PC-3 (cell line): ENCODE data around the gene CCBE1. TPM values are rescaled to one million over a fixed set of nuclear protein-coding genes. Genes with fewer than 3 reads are reported as not detected.

Experiments used
- ATAC-seq: fragments of 200-7000 bp; cut with Tn5 transposase; 2 replicates; pipeline ENCODE4 v1.9.1; 2020; ENCODE audit warnings: mild to moderate bottlenecking, moderate library complexity
- BruUV-seq: library from RNA; stranded (reverse); fragments of 400-500 nt; replicated peaks from 2 replicates; lab custom pipeline; 2021; lab: Mats Ljungman, UMichigan
- CTCF ChIA-PET: fragments of 300-600 bp; sonication (Branson Sonifier 250); formaldehyde crosslinking; loops from one replicate; lab custom pipeline; 2022; ENCODE audit warnings: antibody characterized with exemption; lab: Charles Lee
- POLR2A ChIA-PET: fragments of 300-600 bp; sonication (Branson Sonifier 250); formaldehyde crosslinking; loops from one replicate; lab custom pipeline; 2022; ENCODE audit warnings: antibody characterized with exemption; ENCODE audit not compliant: unreplicated experiment; lab: Charles Lee
- DNase-seq: peaks from one replicate; pipeline ENCODE4 v3.0.0-alpha.2; 2015
- H2AFZ ChIP-seq: fragments of 300-600 bp; sonication (generic); 2 replicates; pipeline ENCODE4 v1.6.0; 2016; ENCODE audit warnings: antibody characterized with exemption, low read length
- H3F3A ChIP-seq: fragments of 300-600 bp; sonication (generic); one replicate; pipeline ENCODE4 v1.6.0; 2017; ENCODE audit warnings: antibody characterized with exemption, low read length, control low read depth, mild to moderate bottlenecking; ENCODE audit not compliant: unreplicated experiment
- H3K27ac ChIP-seq: fragments of 300-600 bp; sonication (generic); 2 replicates; pipeline ENCODE4 v1.5.1; 2016; ENCODE audit warnings: mild to moderate bottlenecking, low read length
- H3K27me3 ChIP-seq: fragments of 300-600 bp; sonication (generic); 2 replicates; pipeline ENCODE4 v1.6.1; 2016; ENCODE audit warnings: low read length, mixed read lengths
- H3K36me3 ChIP-seq: fragments of 300-600 bp; sonication (generic); 2 replicates; pipeline ENCODE4 v1.6.1; 2016; ENCODE audit warnings: low read depth, mixed run types, low read length, mixed read lengths
- H3K4me1 ChIP-seq: fragments of 300-600 bp; sonication (generic); 2 replicates; pipeline ENCODE4 v1.5.1; 2016; ENCODE audit warnings: low read length; ENCODE audit not compliant: insufficient read depth
- H3K4me2 ChIP-seq: fragments of 300-600 bp; sonication (generic); 2 replicates; pipeline ENCODE4 v1.6.0; 2016; ENCODE audit warnings: low read length
- H3K4me3 ChIP-seq: fragments of 300-600 bp; sonication (generic); 2 replicates; pipeline ENCODE4 v1.5.1; 2016; ENCODE audit warnings: mild to moderate bottlenecking, low read length, mixed read lengths
- H3K79me2 ChIP-seq: fragments of 300-600 bp; sonication (generic); 2 replicates; pipeline ENCODE4 v1.6.1; 2017; ENCODE audit warnings: low read length, mixed read lengths
- H3K9ac ChIP-seq: fragments of 300-600 bp; sonication (generic); 2 replicates; pipeline ENCODE4 v1.6.0; 2016; ENCODE audit warnings: mild to moderate bottlenecking, low read length
- H3K9me2 ChIP-seq: fragments of 300-600 bp; sonication (generic); replicated peaks from 2 replicates; pipeline ENCODE4 v1.6.1; 2016; ENCODE audit warnings: mixed run types, low read length, mixed read lengths
- H3K9me3 ChIP-seq: fragments of 300-600 bp; sonication (generic); 2 replicates; pipeline ENCODE4 v1.6.1; 2016; ENCODE audit warnings: low read length, mixed read lengths
- H4K20me1 ChIP-seq: fragments of 300-600 bp; sonication (generic); 2 replicates; pipeline ENCODE4 v1.6.1; 2016; ENCODE audit warnings: low read length, mixed read lengths
- EZH2 ChIP-seq: fragments of 300-600 bp; sonication (generic); IDR thresholded peaks from one replicate; pipeline ENCODE4 v1.6.1; 2017; ENCODE audit warnings: antibody characterized with exemption, mild to moderate bottlenecking, low read length; ENCODE audit not compliant: unreplicated experiment
- EZH2phosphoT487 ChIP-seq: fragments of 300-600 bp; sonication (generic); IDR thresholded peaks from 2 replicates; pipeline ENCODE4 v1.6.1; 2018; ENCODE audit warnings: mild to moderate bottlenecking, antibody characterized with exemption, low read length, borderline replicate concordance
- intact Hi-C: fragments of 100-400 bp; cut with micrococcal nuclease; formaldehyde crosslinking; loops from 2 replicates; pipeline ENCODE4 v1.9.0; 2023
- total RNA-seq: library from RNA; depleted of rRNA; stranded (reverse); fragments of >200 nt; gene quantifications from 2 replicates; pipeline ENCODE4 v1.2.3, GENCODE V29; 2014
- TF ChIP-seq, protein P1 (sequence below): fragments of 300-600 bp; sonication (generic); conservative IDR thresholded peaks from 2 replicates; pipeline ENCODE4 v1.5.1; 2017; ENCODE audit warnings: antibody characterized with exemption, low read depth, mild to moderate bottlenecking, low read length

The CCBE1 gene
- total RNA-seq, 1 experiment from 2014 or later: 13.9 TPM

- H3K4me1 ChIP-seq: peaks cover 42% of the 10 kb centered on the region
- H3K36me3 ChIP-seq: no peaks in the 10 kb centered on the region
- ChIA-PET POLR2A (interaction anchor here (0.7 kb wide), 1 partner anchor 144 kb away, joined by 5 read pairs; no protein-coding TSS in a partner anchor), CTCF (interaction anchor here (0.9 kb wide), 1 partner anchor 94 kb away, joined by 4 read pairs; no protein-coding TSS in a partner anchor)
- H3K27ac ChIP-seq: peak overlapping the region; percentile 84
- peak; percentile 92 for ATAC-seq
- no peaks in the 10 kb centered on the region for H3K9me3 ChIP-seq
- no peak for TF ChIP-seq EZH2
- no peak for TF ChIP-seq EZH2phosphoT487
- TF ChIP-seq, protein P1, sequence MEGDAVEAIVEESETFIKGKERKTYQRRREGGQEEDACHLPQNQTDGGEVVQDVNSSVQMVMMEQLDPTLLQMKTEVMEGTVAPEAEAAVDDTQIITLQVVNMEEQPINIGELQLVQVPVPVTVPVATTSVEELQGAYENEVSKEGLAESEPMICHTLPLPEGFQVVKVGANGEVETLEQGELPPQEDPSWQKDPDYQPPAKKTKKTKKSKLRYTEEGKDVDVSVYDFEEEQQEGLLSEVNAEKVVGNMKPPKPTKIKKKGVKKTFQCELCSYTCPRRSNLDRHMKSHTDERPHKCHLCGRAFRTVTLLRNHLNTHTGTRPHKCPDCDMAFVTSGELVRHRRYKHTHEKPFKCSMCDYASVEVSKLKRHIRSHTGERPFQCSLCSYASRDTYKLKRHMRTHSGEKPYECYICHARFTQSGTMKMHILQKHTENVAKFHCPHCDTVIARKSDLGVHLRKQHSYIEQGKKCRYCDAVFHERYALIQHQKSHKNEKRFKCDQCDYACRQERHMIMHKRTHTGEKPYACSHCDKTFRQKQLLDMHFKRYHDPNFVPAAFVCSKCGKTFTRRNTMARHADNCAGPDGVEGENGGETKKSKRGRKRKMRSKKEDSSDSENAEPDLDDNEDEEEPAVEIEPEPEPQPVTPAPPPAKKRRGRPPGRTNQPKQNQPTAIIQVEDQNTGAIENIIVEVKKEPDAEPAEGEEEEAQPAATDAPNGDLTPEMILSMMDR: no peak
- intact Hi-C loops: loop anchor here (5.0 kb wide), 1 partner anchor 32 kb away; the partner anchor contains the start of gene CCBE1
- no TSS peak for BruUV-seq
- peak; percentile 98 for DNase-seq
- H3K27me3 ChIP-seq: no peaks in the 10 kb centered on the region
- H3K4me3 ChIP-seq: peak overlapping the region; percentile 15; the same call in 1 of the 2 replicates
- peaks cover 6% of the 10 kb centered on the region for H3F3A ChIP-seq
- H3K9me2 ChIP-seq: no peaks in the 10 kb centered on the region
- H3K4me2 ChIP-seq: peak overlapping the region; percentile 61
- H3K79me2 ChIP-seq: no peaks in the 10 kb centered on the region
- no peaks in the 10 kb centered on the region for H4K20me1 ChIP-seq
- H2AFZ ChIP-seq: no peak overlapping the region
- H3K9ac ChIP-seq: peak overlapping the region; percentile 30; the same call in 1 of the 2 replicates
Observed at GRCh38 chr18:59729781-59730180, 32.6 kb upstream of the CCBE1 start.

- ChIA-PET POLR2A (no interaction called here), CTCF (interaction anchor here (0.9 kb wide), 1 partner anchor 95 kb away, joined by 4 read pairs; no protein-coding TSS in a partner anchor)
- no TSS peak for BruUV-seq
- Histone ChIP-seq H3K4me3 (no peak overlapping the region), H3K4me1 (peaks cover 49% of the 10 kb centered on the region), H3K9ac (no peak overlapping the region; the same call in 1 of the 2 replicates), H2AFZ (no peak overlapping the region), H3K36me3 (no peaks in the 10 kb centered on the region), H3K9me2 (no peaks in the 10 kb centered on the region), H3F3A (peaks cover 6% of the 10 kb centered on the region), H3K4me2 (peak overlapping the region; percentile 61; the same call in 1 of the 2 replicates), H3K9me3 (no peaks in the 10 kb centered on the region), H3K27ac (peak overlapping the region; percentile 84), H4K20me1 (no peaks in the 10 kb centered on the region), H3K27me3 (no peaks in the 10 kb centered on the region), H3K79me2 (no peaks in the 10 kb centered on the region)
- TF ChIP-seq, protein P1: no peak
- no peak for TF ChIP-seq EZH2
- TF ChIP-seq EZH2phosphoT487: no peak
- ATAC-seq: no peak
- intact Hi-C loops: no loop called here
- no peak for DNase-seq
Observed at GRCh38 chr18:59728816-59729215, 31.6 kb upstream of the CCBE1 start.

- TF ChIP-seq EZH2phosphoT487 (no peak), EZH2 (no peak)
- TF ChIP-seq, protein P1: no peak
- no peaks in the 10 kb centered on the region for H3K79me2 ChIP-seq
- H3K36me3 ChIP-seq: no peaks in the 10 kb centered on the region
- no peaks in the 10 kb centered on the region for H3K9me3 ChIP-seq
- no peak overlapping the region for H3K27ac ChIP-seq
- H3K9ac ChIP-seq: no peak overlapping the region
- H3K27me3 ChIP-seq: no peaks in the 10 kb centered on the region
- ChIA-PET POLR2A (interaction anchor here (0.6 kb wide), 2 partner anchors 90 to 185 kb away, joined by 3 to 4 read pairs; no protein-coding TSS in a partner anchor), CTCF (no interaction called here)
- no TSS peak for BruUV-seq
- no peak overlapping the region for H3K4me3 ChIP-seq
- H3K4me1 ChIP-seq: peaks cover 40% of the 10 kb centered on the region
- intact Hi-C loops: no loop called here
- H4K20me1 ChIP-seq: no peaks in the 10 kb centered on the region
- peak; percentile 25 for DNase-seq
- H2AFZ ChIP-seq: peak overlapping the region; percentile 42; the same call in 1 of the 2 replicates
- no peak overlapping the region for H3K4me2 ChIP-seq
- H3K9me2 ChIP-seq: no peaks in the 10 kb centered on the region
- peaks cover under 1% of the 10 kb centered on the region for H3F3A ChIP-seq
- no peak for ATAC-seq
Observed at GRCh38 chr18:59725142-59725541, 27.9 kb upstream of the CCBE1 start.
